ENCODE results near the gene CLEC14A.

DNA sequence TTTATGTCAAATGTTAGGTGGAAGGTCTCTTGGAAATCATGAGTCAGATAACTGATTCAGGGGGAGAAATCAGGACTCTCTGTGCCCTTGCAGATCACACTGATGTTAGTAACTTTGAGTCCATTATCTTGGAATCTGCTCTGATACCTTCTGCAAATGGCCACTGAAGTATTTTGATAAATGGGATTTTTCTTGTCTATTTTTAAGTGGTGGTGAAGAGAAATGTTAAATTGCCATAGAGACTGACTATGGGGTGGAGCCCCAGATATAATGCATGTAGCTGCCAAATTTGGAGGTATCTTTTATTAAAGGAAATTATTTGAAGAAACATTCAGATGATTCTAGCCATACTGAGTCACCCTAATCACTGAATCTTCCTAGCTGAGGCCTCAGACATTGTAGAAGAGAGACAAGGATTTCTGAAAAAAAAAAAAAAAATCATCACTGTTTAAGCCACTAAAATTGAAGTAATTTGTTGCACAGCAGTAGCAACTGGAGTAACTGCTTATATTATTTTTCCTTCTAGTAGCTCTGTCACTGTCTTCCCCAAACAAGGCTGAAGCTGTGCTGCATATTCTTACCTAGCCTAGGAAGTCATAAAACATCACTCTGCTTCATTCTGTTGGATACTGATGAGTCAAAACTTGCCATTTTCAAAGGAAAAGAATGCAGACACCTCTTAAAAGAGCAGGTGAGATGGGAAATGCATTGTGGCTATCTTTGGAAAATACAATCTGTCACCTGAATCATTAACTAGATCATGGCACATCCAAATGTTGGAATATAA, 36.0 kb upstream of the CLEC14A start:
- no peak for TF ChIP-seq POLR2A (IDR thresholded peaks at IDR 0.05; ENCODE audit: low read depth, low read length)
- no peak for TF ChIP-seq SPI1 (IDR thresholded peaks at IDR 0.05; ENCODE audit: low read depth, low read length)
- TF ChIP-seq TAF1 (IDR thresholded peaks at IDR 0.05; ENCODE audit: low read depth, low read length): no peak
